HPDE6-E6E7 (cell line): Measurements from ENCODE around the gene RBM23.

Experiments used
- DNase-seq: peaks from one replicate; pipeline ENCODE4 v3.0.0; 2011; ENCODE audit warnings: missing footprints; ENCODE audit errors: extremely low spot score

Gene RBM23

DNA sequence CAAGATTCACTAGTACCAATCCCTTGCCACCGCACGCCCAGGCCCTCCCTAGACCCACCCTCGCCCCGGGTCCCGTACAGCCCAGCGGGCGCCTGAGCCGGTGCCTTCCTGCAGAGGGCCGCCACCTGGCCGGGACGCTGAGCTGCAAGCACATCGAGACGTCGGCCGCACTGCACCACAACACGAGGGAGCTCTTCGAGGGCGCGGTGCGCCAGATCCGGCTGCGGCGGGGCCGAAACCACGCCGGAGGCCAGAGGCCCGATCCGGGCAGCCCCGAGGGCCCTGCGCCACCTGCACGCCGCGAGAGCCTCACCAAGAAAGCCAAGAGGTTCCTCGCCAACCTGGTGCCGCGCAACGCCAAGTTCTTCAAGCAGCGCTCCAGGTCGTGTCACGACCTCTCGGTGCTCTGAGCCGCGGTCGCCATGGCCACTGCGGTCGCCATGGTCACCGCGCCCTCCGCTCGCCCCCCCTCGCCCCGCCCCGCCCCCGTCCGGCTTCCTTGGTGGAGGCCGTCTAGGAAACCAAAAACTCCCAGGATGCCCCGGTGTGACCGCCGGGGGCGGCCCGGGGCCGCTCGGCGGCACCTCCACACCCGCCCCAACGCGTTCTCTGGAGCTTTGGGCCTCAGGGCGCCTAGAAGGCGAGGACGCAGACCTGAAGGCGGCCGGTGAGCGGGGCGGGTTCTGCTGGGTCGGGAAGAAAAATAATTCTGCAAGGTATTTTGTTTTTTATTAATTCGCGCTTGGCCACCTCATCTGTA, 32.3 kb downstream of the RBM23 start:
- peak; percentile 66 for DNase-seq

DNA sequence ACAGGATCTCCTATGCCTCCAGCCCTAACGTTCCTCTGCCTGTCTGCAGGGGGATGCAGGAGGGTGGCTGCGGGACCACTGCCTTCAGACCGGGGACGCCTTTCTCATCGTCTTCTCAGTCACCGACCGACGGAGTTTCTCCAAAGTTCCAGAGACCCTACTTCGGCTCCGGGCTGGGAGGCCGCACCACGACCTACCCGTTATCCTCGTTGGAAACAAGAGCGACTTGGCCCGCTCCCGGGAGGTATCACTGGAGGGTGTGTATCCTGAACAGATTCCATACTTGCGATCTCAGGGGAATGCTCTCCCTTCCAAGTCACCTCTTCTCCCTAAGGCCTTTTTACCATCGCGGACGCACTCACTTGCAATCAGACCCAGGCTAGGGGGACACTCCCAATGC, 33.0 kb downstream of the RBM23 start:
- no peak for DNase-seq

DNA sequence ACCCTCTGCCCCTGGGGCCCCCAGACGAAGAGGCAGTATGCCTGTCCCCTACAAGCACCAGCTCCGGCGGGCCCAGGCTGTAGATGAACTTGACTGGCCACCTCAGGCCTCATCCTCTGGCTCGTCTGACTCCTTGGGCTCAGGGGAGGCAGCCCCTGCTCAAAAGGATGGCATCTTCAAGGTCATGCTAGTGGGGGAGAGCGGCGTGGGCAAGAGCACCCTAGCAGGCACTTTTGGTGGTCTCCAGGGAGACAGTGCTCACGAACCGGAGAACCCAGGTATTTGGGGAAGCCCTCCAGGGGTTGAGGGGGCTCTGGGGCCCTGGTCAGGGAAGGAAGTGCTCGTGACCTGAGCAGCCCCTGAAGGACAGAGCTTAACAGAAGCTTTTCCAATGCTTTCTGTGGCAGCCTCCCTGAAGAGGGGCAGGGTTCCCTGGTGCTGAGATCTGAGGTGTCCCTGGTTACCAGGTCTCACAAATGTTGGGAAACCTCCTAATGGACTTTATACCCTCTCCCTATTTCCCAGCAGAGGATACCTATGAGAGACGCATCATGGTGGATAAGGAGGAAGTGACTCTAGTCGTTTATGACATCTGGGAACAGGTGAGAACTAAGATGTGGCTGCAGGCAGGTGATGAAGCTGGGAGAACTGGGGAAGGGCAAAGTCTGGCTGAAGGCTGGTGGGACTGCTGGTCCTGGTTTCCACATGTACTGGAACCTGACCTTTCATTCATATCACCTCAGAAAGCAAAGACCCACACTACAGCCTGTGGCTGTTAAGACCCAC, 34.0 kb downstream of the RBM23 start:
- DNase-seq: no peak

DNA sequence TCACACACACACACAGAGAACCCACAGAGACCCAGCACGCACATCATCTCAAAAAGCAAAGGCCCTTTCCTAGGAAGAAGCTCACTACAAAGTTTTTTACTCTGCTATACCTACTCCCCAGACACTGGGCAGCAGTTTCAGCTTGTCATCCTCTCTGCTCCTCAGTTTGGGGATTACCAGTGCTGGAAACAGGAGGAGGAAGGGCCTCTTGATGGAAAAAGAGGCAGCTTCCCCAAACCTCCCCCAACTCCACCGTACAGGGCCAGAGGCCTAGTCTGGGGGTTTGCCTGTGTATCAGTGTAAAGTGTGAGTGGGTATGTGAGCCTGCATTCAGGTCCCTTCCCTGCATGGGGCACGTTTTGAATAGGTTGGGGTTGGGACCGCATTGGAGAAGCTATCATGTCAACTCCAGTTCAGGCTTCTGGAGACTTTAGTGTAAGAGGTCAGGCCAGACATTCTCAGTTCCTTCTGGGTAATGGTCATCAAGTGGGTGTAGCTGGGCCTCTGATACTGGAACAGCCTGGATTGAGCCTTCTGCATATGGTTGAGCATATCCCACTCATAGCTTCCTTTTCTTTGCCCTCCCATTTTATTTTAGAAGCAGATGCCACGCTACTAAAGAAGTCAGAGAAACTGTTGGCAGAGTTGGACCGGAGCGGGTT, 34.7 kb downstream of the RBM23 start:
- DNase-seq: no peak

DNA sequence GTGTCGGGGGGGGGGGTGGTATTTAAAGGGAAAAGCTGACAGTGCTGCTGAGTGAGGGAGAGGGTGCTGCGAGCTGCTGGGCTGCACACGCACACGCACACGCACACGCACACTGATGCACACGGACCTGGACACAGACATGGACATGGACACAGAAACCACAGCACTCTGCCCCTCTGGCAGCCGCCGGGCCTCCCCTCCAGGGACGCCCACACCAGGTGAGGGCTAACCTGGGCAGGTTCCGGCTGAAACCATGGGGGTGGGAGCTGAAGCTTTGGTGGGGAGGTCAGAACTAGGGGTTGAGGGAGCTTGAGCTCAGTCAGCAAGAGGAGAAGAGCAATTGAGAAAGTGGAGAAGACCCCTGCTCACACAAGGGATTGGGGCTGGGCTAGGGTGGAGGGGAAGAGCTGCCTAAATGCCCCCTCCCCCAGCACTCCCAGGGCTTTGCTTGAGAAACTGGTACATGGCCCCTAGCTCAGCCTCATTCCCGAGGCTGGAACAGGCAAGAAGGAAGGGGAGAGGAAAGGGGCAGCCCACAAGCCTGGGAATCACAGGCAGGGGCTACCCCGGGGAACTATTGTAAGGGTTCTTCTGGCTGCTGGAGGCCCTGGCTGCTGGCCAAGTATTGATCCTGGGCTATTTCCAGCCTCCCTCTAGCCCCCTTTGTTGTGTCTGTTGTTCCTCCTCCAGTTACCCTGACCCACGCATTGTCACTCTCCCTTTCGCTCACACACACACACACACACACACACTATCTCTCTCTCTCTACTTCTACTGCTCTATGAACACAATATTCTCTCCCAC, 35.6 kb downstream of the RBM23 start, which contains the start of gene REM2:
TSS of gene REM2 (plus strand) at position 50 of the 804 bp plus-strand sequence. CDS start at position 116, 66 bp downstream.
- DNase-seq: no peak

DNA sequence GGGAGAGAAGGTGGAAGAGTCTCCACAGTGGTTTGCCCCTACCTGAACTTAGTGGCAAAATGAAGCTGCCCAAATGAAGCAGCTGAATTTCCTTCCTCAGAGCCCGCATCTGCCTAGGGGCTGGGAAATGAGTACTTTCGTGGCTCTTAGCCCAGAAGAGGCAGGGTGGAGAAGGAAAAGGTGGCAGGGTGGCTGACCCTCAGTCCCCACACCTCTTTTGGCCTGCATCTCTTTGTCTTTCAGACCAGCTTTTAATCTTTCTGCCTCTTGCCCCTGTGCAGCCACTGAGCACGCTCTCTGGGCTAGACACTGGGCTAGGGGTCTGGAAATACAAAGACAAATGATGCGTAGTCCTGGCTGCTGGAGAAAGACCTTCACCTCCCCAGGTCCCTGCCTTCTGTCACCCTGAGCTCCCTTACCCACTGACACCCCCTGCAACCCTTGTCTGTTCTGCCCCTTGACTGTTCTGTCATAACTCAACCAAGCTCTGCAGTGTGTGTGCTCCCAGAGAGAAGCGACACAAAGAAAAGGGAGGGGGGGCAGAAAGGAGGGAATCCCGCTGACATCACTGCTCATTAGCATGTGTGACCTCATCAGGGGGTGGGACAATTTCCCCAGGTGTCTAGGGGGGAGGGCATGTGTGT, 36.3 kb downstream of the RBM23 start:
- peak; percentile 53 for DNase-seq

DNA sequence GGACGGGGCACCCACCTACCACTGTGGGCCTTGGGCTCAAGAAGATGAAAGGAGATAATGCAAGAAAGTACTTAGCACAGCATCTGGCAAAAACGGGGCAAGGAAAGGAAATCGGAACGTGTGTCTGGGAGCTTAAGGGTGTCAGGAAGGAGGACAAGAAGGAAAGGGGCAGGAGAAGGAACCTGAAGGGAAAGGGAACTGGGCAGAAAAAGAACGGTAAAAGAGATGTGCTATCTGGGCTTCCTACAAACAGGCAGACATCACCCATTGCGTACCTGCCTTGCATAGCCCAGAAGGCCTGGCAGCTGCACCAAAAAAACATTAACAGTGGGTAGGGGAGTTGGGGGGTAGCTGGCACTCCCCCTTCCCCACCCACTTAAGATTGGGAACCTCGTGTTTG, 36.9 kb downstream of the RBM23 start:
- DNase-seq: no peak

DNA sequence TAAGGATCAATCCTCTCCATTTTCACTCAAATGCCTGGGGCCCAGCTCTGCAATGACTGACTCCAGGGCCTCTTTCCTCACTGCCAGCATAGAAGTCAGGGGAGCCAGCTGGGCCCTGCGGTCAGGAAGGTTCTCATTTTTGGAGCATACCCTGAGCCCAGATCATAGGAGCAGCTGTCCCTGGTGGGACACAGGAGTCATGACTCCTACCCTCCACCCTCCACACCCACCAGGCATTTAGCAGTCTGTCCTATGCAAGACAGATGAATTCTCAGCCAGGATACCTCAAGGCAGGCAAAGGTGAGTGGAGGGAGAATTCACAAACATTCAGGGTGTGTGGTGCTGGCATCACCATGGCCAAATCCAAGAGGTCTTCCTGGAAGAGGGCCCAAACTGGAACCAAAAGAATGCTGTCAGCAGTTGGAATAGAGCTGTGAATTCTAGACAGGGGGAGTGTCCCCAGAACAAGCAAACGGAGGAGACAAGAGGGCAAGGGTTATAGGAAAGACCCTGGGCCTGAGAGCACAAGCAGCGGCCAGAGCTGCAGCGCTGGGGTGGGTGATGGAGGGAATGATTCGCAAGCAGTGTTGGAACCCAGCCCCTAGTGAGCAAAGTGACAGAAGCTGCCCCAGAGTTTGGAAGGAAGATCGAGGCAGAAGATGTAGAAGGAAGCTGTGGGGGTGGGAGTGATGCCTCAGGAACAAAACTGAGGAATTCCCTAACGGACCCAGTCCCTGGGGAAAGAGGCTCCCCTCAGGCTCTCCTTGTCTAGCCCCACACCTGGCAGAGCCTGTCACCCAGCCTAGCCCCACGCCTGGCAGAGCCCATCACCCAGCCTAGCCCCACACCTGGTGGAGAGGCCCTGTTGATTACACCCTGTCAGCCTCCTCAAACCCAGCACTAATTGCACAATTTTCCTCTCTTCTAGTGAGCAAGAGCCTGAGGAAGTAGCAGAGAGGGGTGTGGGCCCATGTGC, 40.4 kb downstream of the RBM23 start:
- DNase-seq: no peak

DNA sequence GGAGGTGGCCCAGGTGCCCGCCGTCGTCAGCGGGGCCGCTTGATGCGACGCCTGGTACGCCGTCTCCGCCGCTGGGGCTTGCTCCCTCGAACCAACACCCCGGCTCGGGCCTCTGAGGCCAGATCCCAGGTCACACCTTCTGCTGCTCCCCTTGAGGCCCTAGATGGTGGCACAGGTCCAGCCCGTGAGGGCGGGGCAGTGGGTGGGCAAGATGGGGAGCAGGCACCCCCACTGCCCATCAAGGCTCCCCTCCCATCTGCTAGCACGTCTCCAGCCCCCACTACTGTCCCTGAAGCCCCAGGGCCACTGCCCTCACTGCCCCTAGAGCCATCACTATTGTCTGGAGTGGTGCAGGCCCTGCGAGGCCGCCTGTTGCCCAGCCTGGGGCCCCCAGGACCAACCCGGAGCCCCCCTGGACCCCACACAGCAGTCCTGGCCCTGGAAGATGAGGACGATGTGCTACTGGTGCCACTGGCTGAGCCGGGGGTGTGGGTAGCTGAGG, 41.9 kb downstream of the RBM23 start:
- DNase-seq: no peak

DNA sequence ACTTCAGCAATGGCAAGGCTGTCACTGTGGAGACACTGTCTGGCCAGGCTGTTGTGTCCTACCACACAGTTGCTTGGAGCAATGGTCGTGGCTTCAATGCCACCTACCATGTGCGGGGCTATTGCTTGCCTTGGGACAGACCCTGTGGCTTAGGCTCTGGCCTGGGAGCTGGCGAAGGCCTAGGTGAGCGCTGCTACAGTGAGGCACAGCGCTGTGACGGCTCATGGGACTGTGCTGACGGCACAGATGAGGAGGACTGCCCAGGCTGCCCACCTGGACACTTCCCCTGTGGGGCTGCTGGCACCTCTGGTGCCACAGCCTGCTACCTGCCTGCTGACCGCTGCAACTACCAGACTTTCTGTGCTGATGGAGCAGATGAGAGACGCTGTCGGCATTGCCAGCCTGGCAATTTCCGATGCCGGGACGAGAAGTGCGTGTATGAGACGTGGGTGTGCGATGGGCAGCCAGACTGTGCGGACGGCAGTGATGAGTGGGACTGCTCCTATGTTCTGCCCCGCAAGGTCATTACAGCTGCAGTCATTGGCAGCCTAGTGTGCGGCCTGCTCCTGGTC, 43.1 kb downstream of the RBM23 start:
- DNase-seq: no peak

DNA sequence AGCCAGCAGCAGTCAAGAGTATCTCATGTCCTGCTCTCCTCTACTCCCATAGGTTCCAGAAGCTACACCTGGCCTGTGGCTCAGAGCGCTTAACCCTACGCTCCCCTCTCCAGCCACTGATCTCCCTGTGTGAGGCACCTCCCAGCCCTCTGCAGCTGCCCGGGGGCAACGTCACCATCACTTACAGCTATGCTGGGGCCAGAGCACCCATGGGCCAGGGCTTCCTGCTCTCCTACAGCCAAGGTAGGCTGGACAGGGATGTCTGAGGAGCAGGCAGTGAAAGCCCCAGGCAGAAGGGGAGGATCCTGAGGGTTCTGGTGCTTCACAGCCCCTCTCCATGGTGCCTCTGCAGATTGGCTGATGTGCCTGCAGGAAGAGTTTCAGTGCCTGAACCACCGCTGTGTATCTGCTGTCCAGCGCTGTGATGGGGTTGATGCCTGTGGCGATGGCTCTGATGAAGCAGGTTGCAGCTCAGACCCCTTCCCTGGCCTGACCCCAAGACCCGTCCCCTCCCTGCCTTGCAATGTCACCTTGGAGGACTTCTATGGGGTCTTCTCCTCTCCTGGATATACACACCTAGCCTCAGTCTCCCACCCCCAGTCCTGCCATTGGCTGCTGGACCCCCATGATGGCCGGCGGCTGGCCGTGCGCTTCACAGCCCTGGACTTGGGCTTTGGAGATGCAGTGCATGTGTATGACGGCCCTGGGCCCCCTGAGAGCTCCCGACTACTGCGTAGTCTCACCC, 43.8 kb downstream of the RBM23 start:
- DNase-seq: no peak

DNA sequence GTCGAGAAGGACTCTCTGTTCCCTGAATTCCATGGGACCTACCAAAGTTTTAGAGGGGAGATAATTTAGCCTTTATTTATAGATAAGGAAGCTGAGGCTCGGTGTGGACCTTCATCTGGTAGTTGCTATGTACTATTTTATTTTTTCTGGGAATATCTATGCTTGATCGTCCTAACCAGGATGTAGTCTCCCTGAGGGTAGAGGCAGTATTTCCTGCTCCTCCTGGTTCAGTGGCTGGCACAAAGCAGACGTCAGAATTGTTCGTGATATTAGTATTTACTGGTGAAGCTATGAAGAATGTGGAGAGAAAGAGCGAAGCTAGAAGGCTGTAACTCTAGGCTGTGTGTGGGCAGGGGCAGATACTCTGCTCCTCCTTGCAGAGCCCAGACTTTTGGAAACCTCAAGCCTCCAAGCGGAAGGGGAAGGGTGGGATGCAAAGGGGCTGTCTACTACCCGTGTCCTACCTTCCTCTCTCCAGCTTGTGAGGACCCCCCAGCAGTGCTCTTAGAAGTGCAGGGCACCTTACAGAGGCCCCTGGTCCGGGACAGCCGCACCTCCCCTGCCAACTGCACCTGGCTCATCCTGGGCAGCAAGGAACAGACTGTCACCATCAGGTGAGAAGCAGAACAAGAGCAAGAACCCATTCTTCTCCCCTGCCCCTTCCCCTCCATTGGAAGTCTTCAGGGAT, 46.0 kb downstream of the RBM23 start:
- no peak for DNase-seq

DNA sequence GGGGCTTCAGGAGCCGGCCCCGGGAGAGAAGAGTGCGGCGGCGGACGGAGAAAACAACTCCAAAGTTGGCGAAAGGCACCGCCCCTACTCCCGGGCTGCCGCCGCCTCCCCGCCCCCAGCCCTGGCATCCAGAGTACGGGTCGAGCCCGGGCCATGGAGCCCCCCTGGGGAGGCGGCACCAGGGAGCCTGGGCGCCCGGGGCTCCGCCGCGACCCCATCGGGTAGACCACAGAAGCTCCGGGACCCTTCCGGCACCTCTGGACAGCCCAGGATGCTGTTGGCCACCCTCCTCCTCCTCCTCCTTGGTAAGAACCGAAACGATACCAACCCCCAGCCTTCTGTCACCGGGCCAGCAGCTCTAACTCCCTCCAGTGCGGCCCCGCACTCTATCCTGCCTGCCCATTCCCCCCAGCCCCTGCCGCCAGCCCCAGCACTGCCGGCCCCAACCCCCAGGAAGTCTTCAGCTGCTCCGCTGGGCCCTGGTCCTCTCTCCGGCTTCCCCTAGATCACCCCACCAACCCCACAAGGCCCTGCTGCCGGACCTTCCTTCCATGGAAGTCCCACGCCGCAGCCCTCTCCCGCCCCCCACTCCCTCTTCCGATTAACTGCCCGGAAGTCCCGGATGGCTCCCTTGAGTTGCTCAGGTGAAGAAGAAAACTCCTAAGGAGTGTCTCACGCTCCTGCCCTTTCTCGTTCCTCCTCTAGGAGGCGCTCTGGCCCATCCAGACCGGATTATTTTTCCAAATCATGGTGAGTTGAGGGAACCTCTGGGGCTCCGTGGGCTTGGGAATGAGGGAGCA, 46.7 kb downstream of the RBM23 start:
- no peak for DNase-seq

DNA sequence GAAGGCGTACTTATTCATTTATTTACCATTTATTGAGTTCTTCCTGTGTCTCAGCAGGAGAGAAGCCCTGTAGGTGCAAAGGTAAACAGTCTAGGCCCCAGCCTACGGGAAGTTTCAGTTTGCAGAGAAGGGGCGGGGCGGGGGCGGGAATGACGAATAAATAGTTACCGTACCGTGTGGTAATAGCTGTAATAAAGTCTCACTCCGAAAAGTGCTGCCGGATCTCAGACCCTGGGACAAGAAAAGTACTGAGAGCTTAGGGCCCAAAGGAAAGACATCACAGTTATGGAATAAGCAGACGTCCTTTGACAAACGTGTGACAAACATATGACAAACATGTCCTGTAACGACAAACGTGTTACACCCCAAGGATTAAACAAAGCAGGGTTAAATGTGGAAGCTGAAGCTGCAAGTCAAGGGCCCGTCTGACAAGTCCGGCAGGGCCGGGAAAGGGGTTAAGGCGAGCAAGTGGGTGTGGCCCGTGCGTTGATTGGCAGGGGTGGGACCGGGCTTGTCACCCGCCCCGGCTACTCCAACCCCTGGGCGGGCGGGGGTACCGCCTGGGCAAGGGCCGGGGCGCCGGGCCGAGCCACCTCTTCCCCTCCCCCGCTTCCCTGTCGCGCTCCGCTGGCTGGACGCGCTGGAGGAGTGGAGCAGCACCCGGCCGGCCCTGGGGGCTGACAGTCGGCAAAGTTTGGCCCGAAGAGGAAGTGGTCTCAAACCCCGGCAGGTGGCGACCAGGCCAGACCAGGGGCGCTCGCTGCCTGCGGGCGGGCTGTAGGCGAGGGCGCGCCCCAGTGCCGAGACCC, 47.5 kb downstream of the RBM23 start, which contains the start of gene LRP10:
TSS of gene LRP10 (plus strand) at position 517 of the 809 bp plus-strand sequence. CDS start 564 bp downstream, outside the sequence.
- DNase-seq: peak; percentile 83

DNA sequence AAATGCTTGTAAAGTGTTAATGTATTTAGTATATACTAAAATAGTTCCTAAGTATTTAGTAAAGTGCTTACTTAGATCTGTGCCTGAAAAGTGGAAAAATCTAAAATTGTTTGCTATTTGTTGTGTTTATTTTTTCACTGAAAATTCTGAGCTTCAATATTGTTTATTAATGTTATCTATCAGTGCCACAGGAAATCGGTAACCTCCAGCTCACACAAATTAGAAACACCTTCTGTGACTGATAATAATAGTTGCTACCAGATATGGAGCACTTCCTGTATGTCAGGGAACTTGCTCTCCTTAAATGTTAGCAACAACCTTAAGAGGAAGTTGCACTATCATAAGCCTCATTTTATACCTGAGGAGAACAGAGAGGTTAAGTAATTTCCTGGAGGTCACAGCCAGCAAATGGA, 48.1 kb downstream of the RBM23 start:
- DNase-seq: no peak

DNA sequence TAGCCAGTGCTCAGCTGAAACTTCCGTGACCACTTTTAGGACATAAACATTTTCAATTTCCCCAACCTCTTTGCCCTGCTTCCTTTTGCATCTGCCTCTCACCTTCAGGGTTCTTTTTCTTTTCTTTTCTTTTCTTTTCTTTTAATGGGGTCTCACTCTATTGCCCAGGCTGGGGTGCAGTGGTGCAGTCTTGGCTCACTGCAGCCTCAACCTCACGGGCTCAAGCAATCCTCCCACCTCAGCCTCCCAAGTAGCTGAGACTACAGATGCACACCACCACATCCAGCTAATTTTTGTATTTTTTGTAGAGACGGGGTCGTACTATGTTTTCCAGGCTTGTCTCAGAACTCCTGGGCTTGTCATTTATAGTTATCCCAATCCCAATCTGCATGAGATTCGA, 52.1 kb downstream of the RBM23 start:
- no peak for DNase-seq
